Vagina (tissue), 2 donors: ENCODE data around the gene FRMD1. TPM values are rescaled to one million over a fixed set of nuclear protein-coding genes. Genes with fewer than 3 reads are reported as not detected.

Source experiments
- DNase-seq, 2 donors: peaks; one replicate each; pipeline ENCODE4 v3.0.0-alpha.2; 2017; ENCODE audit errors: extremely low spot score in 2 of 2
- H3K27ac ChIP-seq: fragments of 200-600 bp; sonication (generic); one replicate; pipeline ENCODE4 v1.5.1; 2019
- H3K27me3 ChIP-seq: fragments of 200-600 bp; sonication (generic); one replicate; pipeline ENCODE4 v1.5.1; 2019
- H3K36me3 ChIP-seq, 2 donors: fragments of 200-600 bp; sonication (generic); one replicate each; pipeline ENCODE4 v1.5.1; 2017 to 2019
- H3K4me1 ChIP-seq: fragments of 200-600 bp; sonication (generic); one replicate; pipeline ENCODE4 v1.5.1; 2019
- H3K4me3 ChIP-seq, 2 donors: fragments of 200-600 bp; sonication (generic); 1 replicate in 1 of 2; 2 replicates in 1 of 2; pipeline ENCODE4 v1.5.1; 2016 to 2019
- H3K9me3 ChIP-seq: fragments of 200-600 bp; sonication (generic); one replicate; pipeline ENCODE4 v1.5.1; 2019
- POLR2A ChIP-seq, 2 donors: fragments of 450-650 bp; IDR thresholded peaks; one replicate each; pipeline ENCODE4 v1.6.1; 2017; ENCODE audit warnings: antibody characterized with exemption in 2 of 2, mild to moderate bottlenecking in 2 of 2, moderate library complexity in 2 of 2
- POLR2AphosphoS5 ChIP-seq, 2 donors: sonication (generic); formaldehyde crosslinking; IDR thresholded peaks; one replicate each; pipeline ENCODE4 v1.9.0; 2017; ENCODE audit warnings: antibody characterized with exemption in 2 of 2, mild to moderate bottlenecking in 2 of 2, low read depth in 1 of 2; ENCODE audit not compliant: insufficient read depth in 1 of 2
- intact Hi-C: fragments of 100-400 bp; cut with DNase I; formaldehyde crosslinking; loops from one replicate; pipeline ENCODE4 v1.15.1; 2023
- total RNA-seq: library from RNA; depleted of rRNA; stranded (reverse); fragments of >200 nt; gene quantifications from one replicate; pipeline ENCODE4 v1.2.3, GENCODE V29; 2016
- TF ChIP-seq, protein P1 (sequence below), 3 experiments: fragments of 450-650 bp in 2 of 3; fragments of 200-600 bp in 1 of 3; sonication (generic) in 1 of 3; IDR thresholded peaks; one replicate each; pipeline ENCODE4 v1.5.1; 2017 to 2019; ENCODE audit warnings: antibody characterized with exemption in 3 of 3, mild to moderate bottlenecking in 2 of 3, moderate library complexity in 2 of 3

Gene FRMD1
- total RNA-seq, 1 donor from 2014 or later, result not detected

DNA sequence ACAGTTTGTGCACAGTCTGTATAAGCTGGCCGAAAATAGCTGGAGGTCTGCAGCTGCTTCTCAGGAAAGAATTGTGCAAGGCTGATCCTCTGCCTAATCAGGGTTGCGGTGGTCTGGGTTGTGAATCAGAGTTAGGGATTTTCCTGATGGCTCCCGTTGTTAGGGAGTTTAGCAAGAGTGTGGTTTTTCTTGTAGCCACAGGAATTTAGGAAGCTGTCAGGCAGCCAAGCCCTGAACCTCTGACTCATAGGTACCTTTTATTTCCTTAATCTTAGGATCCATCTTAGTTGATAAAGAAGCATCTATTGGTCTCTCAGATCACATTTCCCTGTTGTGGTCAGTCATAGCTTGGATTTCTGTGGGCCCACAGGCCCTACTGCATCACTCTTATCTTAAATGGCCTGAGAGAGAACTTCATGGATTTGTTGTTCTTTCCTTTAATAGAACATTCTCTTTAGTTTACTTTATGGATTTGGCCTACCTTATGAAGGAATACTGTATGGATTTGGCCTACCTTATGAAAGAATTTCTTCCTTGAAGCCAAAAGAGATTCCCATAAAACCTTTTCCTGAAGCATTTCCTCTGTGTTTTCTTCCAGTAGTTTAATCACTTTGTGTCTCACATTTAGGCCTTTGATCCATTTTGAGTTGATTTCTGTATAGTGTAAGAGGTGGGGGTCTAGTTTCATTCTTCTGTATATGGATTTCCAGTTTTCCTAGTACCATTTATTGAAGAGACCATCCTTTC lies 71.2 kb downstream of the FRMD1 start:
- Histone ChIP-seq H3K4me3 (no peak overlapping the region), H3K27ac (no peak overlapping the region), H3K27me3 (no peaks in the 10 kb centered on the region), H3K4me1 (peaks cover 6% of the 10 kb centered on the region), H3K36me3 (no peaks in the 10 kb centered on the region), H3K9me3 (no peaks in the 10 kb centered on the region)
- intact Hi-C loops, result no loop called here
- DNase-seq, result peak; percentile 31 to 49
- peak in 1 of 2 donors; percentile 20 for TF ChIP-seq POLR2AphosphoS5 (IDR thresholded peaks at IDR 0.05; ENCODE audit: insufficient read depth in 1 of 2, low read depth in 1 of 2)
- TF ChIP-seq POLR2A (IDR thresholded peaks at IDR 0.05), result no peak

DNA sequence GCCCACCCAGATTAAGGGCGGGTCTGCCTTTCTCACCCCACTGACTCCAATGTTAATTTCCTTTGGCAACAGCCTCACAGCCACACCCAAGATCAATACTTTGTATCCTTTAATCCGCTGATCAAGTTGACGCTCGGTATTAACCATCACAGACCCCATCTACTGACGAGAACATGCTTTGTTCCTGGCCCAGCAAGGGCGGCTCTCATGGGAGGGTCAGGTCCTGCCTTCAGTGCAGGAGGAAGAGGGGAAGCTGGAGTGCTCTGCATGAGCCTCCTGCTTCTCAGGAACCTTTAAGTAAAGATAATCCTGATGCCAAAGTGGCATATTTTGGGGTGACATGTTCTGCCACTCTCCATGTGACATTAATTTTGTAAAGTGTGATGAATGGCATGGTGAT lies 73.2 kb downstream of the FRMD1 start:
- peak in 1 of 2 donors; percentile 58 for DNase-seq
- Histone ChIP-seq H3K27me3 (no peaks in the 10 kb centered on the region), H3K4me1 (peaks cover 6% of the 10 kb centered on the region), H3K27ac (no peak overlapping the region), H3K9me3 (no peaks in the 10 kb centered on the region), H3K36me3 (no peaks in the 10 kb centered on the region), H3K4me3 (no peak overlapping the region)
- intact Hi-C loops, result no loop called here
- TF ChIP-seq, protein P1, sequence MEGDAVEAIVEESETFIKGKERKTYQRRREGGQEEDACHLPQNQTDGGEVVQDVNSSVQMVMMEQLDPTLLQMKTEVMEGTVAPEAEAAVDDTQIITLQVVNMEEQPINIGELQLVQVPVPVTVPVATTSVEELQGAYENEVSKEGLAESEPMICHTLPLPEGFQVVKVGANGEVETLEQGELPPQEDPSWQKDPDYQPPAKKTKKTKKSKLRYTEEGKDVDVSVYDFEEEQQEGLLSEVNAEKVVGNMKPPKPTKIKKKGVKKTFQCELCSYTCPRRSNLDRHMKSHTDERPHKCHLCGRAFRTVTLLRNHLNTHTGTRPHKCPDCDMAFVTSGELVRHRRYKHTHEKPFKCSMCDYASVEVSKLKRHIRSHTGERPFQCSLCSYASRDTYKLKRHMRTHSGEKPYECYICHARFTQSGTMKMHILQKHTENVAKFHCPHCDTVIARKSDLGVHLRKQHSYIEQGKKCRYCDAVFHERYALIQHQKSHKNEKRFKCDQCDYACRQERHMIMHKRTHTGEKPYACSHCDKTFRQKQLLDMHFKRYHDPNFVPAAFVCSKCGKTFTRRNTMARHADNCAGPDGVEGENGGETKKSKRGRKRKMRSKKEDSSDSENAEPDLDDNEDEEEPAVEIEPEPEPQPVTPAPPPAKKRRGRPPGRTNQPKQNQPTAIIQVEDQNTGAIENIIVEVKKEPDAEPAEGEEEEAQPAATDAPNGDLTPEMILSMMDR (IDR thresholded peaks at IDR 0.05), result no peak
- TF ChIP-seq POLR2AphosphoS5 (IDR thresholded peaks at IDR 0.05; ENCODE audit: insufficient read depth in 1 of 2, low read depth in 1 of 2) (no peak), POLR2A (IDR thresholded peaks at IDR 0.05) (no peak)

DNA sequence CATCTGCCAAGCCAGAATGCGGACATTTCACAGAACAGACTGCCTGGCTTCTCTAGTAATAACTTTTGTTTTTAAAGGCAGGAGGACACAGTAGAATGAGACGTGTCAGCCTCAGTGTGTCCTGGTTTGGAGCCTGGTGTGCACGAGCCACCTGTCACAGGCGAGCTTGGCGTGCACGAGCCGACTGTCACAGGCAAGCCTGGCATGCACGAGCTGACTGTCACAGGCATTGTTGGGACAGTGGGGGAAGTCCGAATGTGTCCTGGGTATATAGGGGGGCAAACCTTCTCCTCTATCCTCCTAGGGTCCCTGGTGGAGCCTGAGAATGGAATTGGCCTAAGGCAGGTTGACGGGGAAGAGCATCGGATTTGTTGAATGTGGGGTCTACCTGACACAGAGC lies 74.1 kb downstream of the FRMD1 start:
- H3K4me3 ChIP-seq, result no peak overlapping the region
- no peak for TF ChIP-seq POLR2AphosphoS5 (IDR thresholded peaks at IDR 0.05; ENCODE audit: insufficient read depth in 1 of 2, low read depth in 1 of 2)
- TF ChIP-seq POLR2A (IDR thresholded peaks at IDR 0.05), result no peak
- TF ChIP-seq, protein P1 (IDR thresholded peaks at IDR 0.05), result no peak
- H3K27ac ChIP-seq, result no peak overlapping the region
- H3K9me3 ChIP-seq, result no peaks in the 10 kb centered on the region
- H3K27me3 ChIP-seq, result no peaks in the 10 kb centered on the region
- peaks cover 6% of the 10 kb centered on the region for H3K4me1 ChIP-seq
- DNase-seq, result peak in 1 of 2 donors; percentile 29
- H3K36me3 ChIP-seq, result no peaks in the 10 kb centered on the region
- intact Hi-C loops, result no loop called here

DNA sequence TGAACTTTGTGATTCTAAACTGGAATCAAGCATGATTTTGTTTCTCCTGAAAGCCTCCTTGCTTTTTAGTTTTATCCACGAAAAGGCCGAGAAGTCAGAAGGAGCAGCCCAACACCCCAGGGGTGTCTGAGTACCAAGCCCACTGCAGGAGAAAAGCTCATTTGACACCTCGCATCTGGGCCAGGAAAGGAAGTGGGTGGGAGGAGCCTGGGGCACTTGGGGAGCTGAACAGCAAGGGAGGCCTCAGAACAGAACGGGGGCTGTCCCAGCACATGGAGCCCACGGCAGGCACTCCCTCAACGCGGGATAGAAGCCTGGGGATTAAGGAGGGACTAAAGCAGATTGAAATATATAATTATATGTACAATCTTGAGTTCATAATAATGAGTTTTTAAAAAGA lies 75.0 kb downstream of the FRMD1 start:
- Histone ChIP-seq H3K4me3 (no peak overlapping the region), H3K36me3 (no peaks in the 10 kb centered on the region), H3K9me3 (no peaks in the 10 kb centered on the region), H3K27ac (no peak overlapping the region), H3K27me3 (no peaks in the 10 kb centered on the region), H3K4me1 (peaks cover 6% of the 10 kb centered on the region)
- no peak for TF ChIP-seq POLR2A (IDR thresholded peaks at IDR 0.05)
- no peak for TF ChIP-seq POLR2AphosphoS5 (IDR thresholded peaks at IDR 0.05; ENCODE audit: insufficient read depth in 1 of 2, low read depth in 1 of 2)
- DNase-seq, result peak in 1 of 2 donors; percentile 11
- intact Hi-C loops, result no loop called here

Other genes with a start within 250 kb of the FRMD1 start
- not detected for gene KIF25, start 81.5 kb downstream of the FRMD1 start, total RNA-seq
- 1.5 TPM for gene DACT2, start 240.6 kb upstream of the FRMD1 start, total RNA-seq